OCI-LY3 (cell line): ENCODE data around the gene RTCA.

ENCODE experiments used
- EZH2phosphoT487 ChIP-seq: fragments of 200-600 bp; shearing (Covaris generic); IDR thresholded peaks from 2 replicates; pipeline ENCODE4 v1.6.1; 2018; ENCODE audit warnings: antibody characterized with exemption, mixed run types, low read depth
- TF ChIP-seq, protein P1 (sequence below): fragments of 200-600, 300-600 bp; sonication (generic); IDR thresholded peaks from 2 replicates; pipeline ENCODE4 v1.5.1; 2014; ENCODE audit warnings: antibody characterized with exemption, low read length, low read depth

DNA sequence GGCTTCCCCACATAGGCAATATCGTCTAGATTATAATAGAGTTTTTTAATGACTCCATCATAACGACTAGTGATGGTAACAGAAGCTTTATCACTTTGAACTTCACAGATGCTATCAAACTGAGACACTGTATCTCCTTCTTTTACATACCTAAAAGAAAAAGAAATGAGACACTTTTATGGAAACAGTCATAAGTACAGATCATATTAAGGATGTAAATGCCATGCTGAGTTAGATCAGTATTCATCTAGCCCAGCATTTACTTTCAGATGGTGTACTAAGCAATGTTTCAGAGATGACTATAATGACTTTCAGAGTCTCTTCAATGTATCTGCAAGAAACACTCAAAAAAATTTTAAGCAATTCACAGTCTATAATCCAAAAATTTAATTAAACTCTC is 35.3 kb upstream of the RTCA start:
- TF ChIP-seq, protein P1, sequence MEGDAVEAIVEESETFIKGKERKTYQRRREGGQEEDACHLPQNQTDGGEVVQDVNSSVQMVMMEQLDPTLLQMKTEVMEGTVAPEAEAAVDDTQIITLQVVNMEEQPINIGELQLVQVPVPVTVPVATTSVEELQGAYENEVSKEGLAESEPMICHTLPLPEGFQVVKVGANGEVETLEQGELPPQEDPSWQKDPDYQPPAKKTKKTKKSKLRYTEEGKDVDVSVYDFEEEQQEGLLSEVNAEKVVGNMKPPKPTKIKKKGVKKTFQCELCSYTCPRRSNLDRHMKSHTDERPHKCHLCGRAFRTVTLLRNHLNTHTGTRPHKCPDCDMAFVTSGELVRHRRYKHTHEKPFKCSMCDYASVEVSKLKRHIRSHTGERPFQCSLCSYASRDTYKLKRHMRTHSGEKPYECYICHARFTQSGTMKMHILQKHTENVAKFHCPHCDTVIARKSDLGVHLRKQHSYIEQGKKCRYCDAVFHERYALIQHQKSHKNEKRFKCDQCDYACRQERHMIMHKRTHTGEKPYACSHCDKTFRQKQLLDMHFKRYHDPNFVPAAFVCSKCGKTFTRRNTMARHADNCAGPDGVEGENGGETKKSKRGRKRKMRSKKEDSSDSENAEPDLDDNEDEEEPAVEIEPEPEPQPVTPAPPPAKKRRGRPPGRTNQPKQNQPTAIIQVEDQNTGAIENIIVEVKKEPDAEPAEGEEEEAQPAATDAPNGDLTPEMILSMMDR: no peak
- no peak for TF ChIP-seq EZH2phosphoT487
